ENCODE measurements around the gene FLNB.

FLNB gene

GRCh38 chr3:58191361-58191991 is 183.3 kb downstream of the FLNB start:
- H3K4me3 Mint-ChIP-seq = no peak overlapping the region

GRCh38 chr3:58192069-58192468 is 183.8 kb downstream of the FLNB start:
- Mint-ChIP-seq H3K9me3 (peaks cover 3% of the 10 kb centered on the region), H3K27me3 (ENCODE audit: low read depth, poor library complexity) (peaks cover 7% of the 10 kb centered on the region), H3K4me3 (peak overlapping the region; percentile 46), H3K27ac (peak overlapping the region; percentile 68), H3K36me3 (ENCODE audit: low read depth) (no peaks in the 10 kb centered on the region), H3K4me1 (peaks cover 57% of the 10 kb centered on the region)
- peak; percentile 21 for DNase-seq
- no peak for TF ChIP-seq CTCF (IDR thresholded peaks at IDR 0.05)

More at GRCh38 chr3:58191361-58191991, 183.3 kb downstream of the FLNB start:
- peaks cover 3% of the 10 kb centered on the region for H3K9me3 Mint-ChIP-seq
- H3K4me1 Mint-ChIP-seq = peaks cover 57% of the 10 kb centered on the region
- no peak for DNase-seq
- no peaks in the 10 kb centered on the region for H3K36me3 Mint-ChIP-seq (ENCODE audit: low read depth)
- no peak for TF ChIP-seq CTCF (IDR thresholded peaks at IDR 0.05)
- H3K27ac Mint-ChIP-seq = no peak overlapping the region
- H3K27me3 Mint-ChIP-seq (ENCODE audit: low read depth, poor library complexity) = peaks cover 7% of the 10 kb centered on the region

GRCh38 chr3:58193682-58194407 is 185.6 kb downstream of the FLNB start:
- Mint-ChIP-seq H3K27me3 (ENCODE audit: low read depth, poor library complexity) (peaks cover 10% of the 10 kb centered on the region), H3K36me3 (ENCODE audit: low read depth) (no peaks in the 10 kb centered on the region), H3K27ac (no peak overlapping the region), H3K4me1 (peaks cover 44% of the 10 kb centered on the region), H3K4me3 (no peak overlapping the region), H3K9me3 (peaks cover 3% of the 10 kb centered on the region)
- TF ChIP-seq CTCF (IDR thresholded peaks at IDR 0.05) = no peak
- no peak for DNase-seq

GRCh38 chr3:58197588-58197987 is 189.4 kb downstream of the FLNB start:
- no peak for TF ChIP-seq CTCF (IDR thresholded peaks at IDR 0.05)
- H3K4me1 Mint-ChIP-seq = peaks cover 30% of the 10 kb centered on the region

GRCh38 chr3:58198362-58198761 is 190.1 kb downstream of the FLNB start:
- H3K9me3 Mint-ChIP-seq = peaks cover 7% of the 10 kb centered on the region

More at GRCh38 chr3:58197588-58197987, 189.4 kb downstream of the FLNB start:
- DNase-seq = no peak
- Mint-ChIP-seq H3K4me3 (no peak overlapping the region), H3K36me3 (ENCODE audit: low read depth) (no peaks in the 10 kb centered on the region), H3K27ac (no peak overlapping the region), H3K9me3 (peaks cover 3% of the 10 kb centered on the region), H3K27me3 (ENCODE audit: low read depth, poor library complexity) (peaks cover 6% of the 10 kb centered on the region)

More at GRCh38 chr3:58198362-58198761, 190.1 kb downstream of the FLNB start:
- Mint-ChIP-seq H3K36me3 (ENCODE audit: low read depth) (no peaks in the 10 kb centered on the region), H3K4me1 (peaks cover 30% of the 10 kb centered on the region), H3K27me3 (ENCODE audit: low read depth, poor library complexity) (peaks cover 10% of the 10 kb centered on the region), H3K4me3 (no peak overlapping the region), H3K27ac (no peak overlapping the region)
- TF ChIP-seq CTCF (IDR thresholded peaks at IDR 0.05) = no peak
- DNase-seq = no peak
